Measurements from ENCODE around the gene ZNF598.

- TF ChIP-seq YY1 (IDR thresholded peaks at IDR 0.05; ENCODE audit: insufficient read depth, insufficient read length) (no peak), ZNF274 (IDR thresholded peaks at IDR 0.05; ENCODE audit: low read depth, low read length) (no peak), SUZ12 (IDR thresholded peaks at IDR 0.05; ENCODE audit: extremely low read depth, insufficient read depth, insufficient read length) (no peak)
Measured at GRCh38 chr16:2026461-2027023, 16.9 kb upstream of the ZNF598 start, which contains the start of gene NHERF2.
